ENCODE data around the gene MANF.
A peak's percentile ranks its signal among the peaks of the same experiment; 100 is the strongest.

Gene MANF

GRCh38 chr3:51434746-51435327 is 49.7 kb downstream of the MANF start:
- TF ChIP-seq CTCF (IDR thresholded peaks at IDR 0.05; ENCODE audit: low read depth, low read length), result peak; percentile 60

GRCh38 chr3:51436998-51437639 is 52.0 kb downstream of the MANF start:
- no peak for TF ChIP-seq CTCF (IDR thresholded peaks at IDR 0.05; ENCODE audit: low read depth, low read length)

More at GRCh38 chr3:51434746-51435327, 49.7 kb downstream of the MANF start:
- no peak overlapping the region for H3K4me3 ChIP-seq (ENCODE audit: low read depth, low read length)

More at GRCh38 chr3:51436998-51437639, 52.0 kb downstream of the MANF start:
- no peak overlapping the region for H3K4me3 ChIP-seq (ENCODE audit: low read depth, low read length)
